ENCODE measurements around the gene LPA. TPM values are rescaled to one million over a fixed set of nuclear protein-coding genes. Genes with fewer than 3 reads are reported as not detected.

The LPA gene
- total RNA-seq, 1 experiment from 2014 or later, result not detected

- H3K4me3 ChIP-seq, result peak overlapping the region; percentile 42
- DNase-seq (ENCODE audit: low read depth in 1 of 2, low spot score in 2 of 2), result no peak
These were observed 144.5 kb downstream of the LPA start for GRCh38 chr6:160519603-160520042.

GRCh38 chr6:160519133-160519532, 144.9 kb downstream of the LPA start:
- H3K9me3 ChIP-seq (replicated peaks), result 0 out of 2 replicates have a peak, but pooled peaks cover 4% of the 10 kb centered on the region
- DNase-seq (ENCODE audit: low read depth in 1 of 2, low spot score in 2 of 2), result no peak
- no peak overlapping the region for H3K4me3 ChIP-seq
- peaks cover 10% of the 10 kb centered on the region for H3K4me1 ChIP-seq (replicated peaks)
- no peak overlapping the region for H3K27ac ChIP-seq
- H3K36me3 ChIP-seq, result no peaks in the 10 kb centered on the region
- peaks cover 6% of the 10 kb centered on the region; the same call in 1 of the 2 replicates for H3K27me3 ChIP-seq (replicated peaks)

More at GRCh38 chr6:160519603-160520042, 144.5 kb downstream of the LPA start:
- peaks cover 6% of the 10 kb centered on the region; the same call in 1 of the 2 replicates for H3K27me3 ChIP-seq (replicated peaks)
- no peak overlapping the region for H3K27ac ChIP-seq
- no peaks in the 10 kb centered on the region for H3K36me3 ChIP-seq
- H3K9me3 ChIP-seq (replicated peaks), result 0 out of 2 replicates have a peak, but pooled peaks cover 4% of the 10 kb centered on the region
- peaks cover 10% of the 10 kb centered on the region for H3K4me1 ChIP-seq (replicated peaks)

- DNase-seq (ENCODE audit: low read depth in 1 of 2, low spot score in 2 of 2), result no peak
- Histone ChIP-seq H3K9me3 (replicated peaks) (no peaks in the 10 kb centered on the region), H3K36me3 (no peaks in the 10 kb centered on the region), H3K27ac (no peak overlapping the region), H3K4me3 (no peak overlapping the region), H3K27me3 (replicated peaks) (no peaks in the 10 kb centered on the region), H3K4me1 (replicated peaks) (no peaks in the 10 kb centered on the region)
These were observed 150.2 kb downstream of the LPA start for GRCh38 chr6:160513836-160514235.

DNA sequence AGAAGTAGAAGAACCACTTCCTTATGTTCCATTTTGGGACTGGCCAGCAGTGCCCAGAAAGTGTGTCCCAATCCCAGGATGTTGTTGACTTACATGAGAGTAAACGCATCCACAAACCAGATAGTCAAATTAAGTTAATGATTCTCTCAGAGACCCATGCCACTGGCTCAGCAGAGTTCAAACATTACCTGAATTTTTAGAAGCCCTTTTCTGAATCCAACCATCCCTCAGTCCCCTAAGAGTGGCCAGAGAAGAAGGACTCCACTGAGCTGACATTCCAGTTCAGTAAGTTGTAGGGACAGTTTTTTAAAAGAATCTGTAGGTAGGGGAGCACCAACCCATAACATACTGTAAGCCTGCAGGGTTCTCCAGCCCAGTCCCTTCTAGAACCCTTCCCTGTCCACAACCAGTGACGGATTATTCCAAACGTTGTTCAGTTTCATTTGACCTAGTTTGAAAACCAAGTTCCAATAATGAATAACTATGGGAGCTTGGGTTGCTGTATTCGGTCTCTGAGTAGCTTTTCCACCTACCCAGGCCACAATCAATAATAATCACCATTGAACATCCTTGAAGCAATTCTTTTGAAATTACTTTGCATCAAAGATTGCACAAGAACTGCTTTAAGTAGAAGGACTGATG, 153.0 kb downstream of the LPA start:
- Histone ChIP-seq H3K9me3 (replicated peaks) (no peaks in the 10 kb centered on the region), H3K4me3 (no peak overlapping the region), H3K27me3 (replicated peaks) (no peaks in the 10 kb centered on the region), H3K36me3 (no peaks in the 10 kb centered on the region), H3K4me1 (replicated peaks) (no peaks in the 10 kb centered on the region), H3K27ac (no peak overlapping the region)
- DNase-seq (ENCODE audit: low read depth in 1 of 2, low spot score in 2 of 2), result no peak

GRCh38 chr6:160510199-160510598, 153.9 kb downstream of the LPA start:
- Histone ChIP-seq H3K27ac (no peak overlapping the region), H3K36me3 (no peaks in the 10 kb centered on the region), H3K27me3 (replicated peaks) (no peaks in the 10 kb centered on the region), H3K4me1 (replicated peaks) (no peaks in the 10 kb centered on the region), H3K9me3 (replicated peaks) (no peaks in the 10 kb centered on the region), H3K4me3 (no peak overlapping the region)
- DNase-seq (ENCODE audit: low read depth in 1 of 2, low spot score in 2 of 2), result no peak

DNA sequence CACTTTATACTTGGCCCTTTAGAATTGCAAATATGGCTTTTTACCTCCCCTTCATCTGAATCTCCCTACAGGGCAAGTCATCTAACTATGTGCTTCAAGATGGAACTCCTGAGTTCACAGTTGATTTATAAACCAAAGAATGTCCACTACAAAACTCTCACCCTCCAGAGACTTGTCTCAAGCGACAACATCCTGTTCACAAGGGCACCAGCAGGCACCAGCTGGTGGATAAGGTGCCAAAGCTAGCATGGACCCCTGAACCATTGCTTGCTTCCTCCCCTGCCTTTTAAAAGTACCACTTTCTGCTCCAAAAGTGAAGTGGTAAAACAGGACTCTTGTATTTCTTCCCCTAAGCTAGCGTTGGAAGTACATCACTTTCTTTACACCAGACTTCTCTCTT, 154.5 kb downstream of the LPA start:
- Histone ChIP-seq H3K27me3 (replicated peaks) (no peaks in the 10 kb centered on the region), H3K9me3 (replicated peaks) (no peaks in the 10 kb centered on the region), H3K27ac (no peak overlapping the region), H3K36me3 (no peaks in the 10 kb centered on the region), H3K4me1 (replicated peaks) (no peaks in the 10 kb centered on the region), H3K4me3 (no peak overlapping the region)
- no peak for DNase-seq (ENCODE audit: low read depth in 1 of 2, low spot score in 2 of 2)

- Histone ChIP-seq H3K27me3 (replicated peaks) (no peaks in the 10 kb centered on the region), H3K4me3 (no peak overlapping the region), H3K9me3 (replicated peaks) (no peaks in the 10 kb centered on the region), H3K27ac (no peak overlapping the region), H3K4me1 (replicated peaks) (no peaks in the 10 kb centered on the region), H3K36me3 (no peaks in the 10 kb centered on the region)
- no peak for DNase-seq (ENCODE audit: low read depth in 1 of 2, low spot score in 2 of 2)
These were observed 155.5 kb downstream of the LPA start for GRCh38 chr6:160508599-160508998.

GRCh38 chr6:160507420-160507819, 156.7 kb downstream of the LPA start:
- Histone ChIP-seq H3K27ac (no peak overlapping the region), H3K4me3 (no peak overlapping the region), H3K27me3 (replicated peaks) (no peaks in the 10 kb centered on the region), H3K9me3 (replicated peaks) (no peaks in the 10 kb centered on the region), H3K36me3 (no peaks in the 10 kb centered on the region), H3K4me1 (replicated peaks) (no peaks in the 10 kb centered on the region)
- no peak for DNase-seq (ENCODE audit: low read depth in 1 of 2, low spot score in 2 of 2)

- no peaks in the 10 kb centered on the region for H3K9me3 ChIP-seq (replicated peaks)
- DNase-seq (ENCODE audit: low read depth in 1 of 2, low spot score in 2 of 2), result no peak
- no peaks in the 10 kb centered on the region for H3K4me1 ChIP-seq (replicated peaks)
- H3K27me3 ChIP-seq (replicated peaks), result no peaks in the 10 kb centered on the region
- no peak overlapping the region for H3K4me3 ChIP-seq
- H3K27ac ChIP-seq, result no peak overlapping the region
- no peaks in the 10 kb centered on the region for H3K36me3 ChIP-seq
These were observed 158.1 kb downstream of the LPA start for GRCh38 chr6:160505970-160506369.

DNA sequence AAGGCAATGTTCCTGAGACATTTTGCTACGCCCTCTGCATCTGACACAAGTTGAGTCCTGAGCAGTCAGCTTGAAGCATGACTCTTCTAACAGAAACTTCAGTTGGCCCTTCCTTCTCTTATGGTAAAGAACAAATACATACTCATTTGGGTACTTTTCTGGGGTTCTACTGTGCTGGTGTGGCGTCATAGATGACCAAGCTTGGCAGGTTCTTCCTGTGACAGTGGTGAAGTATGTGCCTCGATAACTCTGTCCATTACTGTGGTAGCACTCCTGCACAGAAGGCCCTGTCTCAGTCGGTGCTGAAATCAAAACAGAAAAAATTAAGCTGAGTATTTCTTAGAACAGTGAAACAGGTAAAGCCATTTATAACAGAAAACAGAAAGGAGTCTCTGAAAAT, 163.4 kb downstream of the LPA start:
- H3K4me3 ChIP-seq, result no peak overlapping the region
- H3K4me1 ChIP-seq (replicated peaks), result no peaks in the 10 kb centered on the region
- no peaks in the 10 kb centered on the region for H3K27me3 ChIP-seq (replicated peaks)
- no peaks in the 10 kb centered on the region for H3K9me3 ChIP-seq (replicated peaks)
- no peak overlapping the region for H3K27ac ChIP-seq
- H3K36me3 ChIP-seq, result no peaks in the 10 kb centered on the region
- DNase-seq (ENCODE audit: low read depth in 1 of 2, low spot score in 2 of 2), result no peak

- Histone ChIP-seq H3K4me1 (replicated peaks) (no peaks in the 10 kb centered on the region), H3K27me3 (replicated peaks) (no peaks in the 10 kb centered on the region)
These were observed 169.5 kb downstream of the LPA start for GRCh38 chr6:160494576-160494975.

GRCh38 chr6:160489091-160489490, 175.0 kb downstream of the LPA start:
- no peak overlapping the region for H3K27ac ChIP-seq
- no peak overlapping the region for H3K4me3 ChIP-seq
- DNase-seq (ENCODE audit: low read depth in 1 of 2, low spot score in 2 of 2), result no peak
- H3K4me1 ChIP-seq (replicated peaks), result no peaks in the 10 kb centered on the region
- no peaks in the 10 kb centered on the region for H3K27me3 ChIP-seq (replicated peaks)
- no peaks in the 10 kb centered on the region for H3K36me3 ChIP-seq
- no peaks in the 10 kb centered on the region for H3K9me3 ChIP-seq (replicated peaks)

More at GRCh38 chr6:160494576-160494975, 169.5 kb downstream of the LPA start:
- no peaks in the 10 kb centered on the region for H3K36me3 ChIP-seq
- H3K27ac ChIP-seq, result no peak overlapping the region
- no peak overlapping the region for H3K4me3 ChIP-seq
- no peaks in the 10 kb centered on the region for H3K9me3 ChIP-seq (replicated peaks)
- no peak for DNase-seq (ENCODE audit: low read depth in 1 of 2, low spot score in 2 of 2)

DNA sequence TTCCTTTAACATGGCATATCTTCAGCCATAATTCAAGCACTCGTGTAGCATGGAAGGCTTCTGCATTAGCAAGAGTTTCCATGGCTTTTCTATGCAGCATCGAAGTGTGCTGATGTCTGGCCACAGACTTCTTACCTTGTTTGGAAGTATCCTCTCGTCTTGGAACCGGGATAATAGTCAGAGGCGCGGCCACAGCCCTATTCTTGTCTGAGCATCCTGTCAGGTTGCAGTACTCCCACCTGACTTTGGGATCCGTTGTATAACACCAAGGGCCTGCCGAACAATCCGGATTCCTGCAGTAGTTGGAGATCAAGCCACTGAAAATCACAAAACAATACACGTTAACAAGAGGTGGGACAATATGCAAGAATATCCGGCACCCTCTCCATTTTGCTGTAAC, 177.0 kb downstream of the LPA start:
- Histone ChIP-seq H3K9me3 (replicated peaks) (no peaks in the 10 kb centered on the region), H3K36me3 (no peaks in the 10 kb centered on the region), H3K27me3 (replicated peaks) (no peaks in the 10 kb centered on the region), H3K27ac (no peak overlapping the region), H3K4me3 (no peak overlapping the region), H3K4me1 (replicated peaks) (no peaks in the 10 kb centered on the region)
- no peak for DNase-seq (ENCODE audit: low read depth in 1 of 2, low spot score in 2 of 2)
